MM.1S (cell line): Measurements from ENCODE around the gene RERE.

Experiments used
- EZH2 ChIP-seq: fragments of 300-600 bp; sonication (generic); optimal IDR thresholded peaks from 2 replicates; pipeline ENCODE3; 2017; ENCODE audit warnings: low read depth, mild to moderate bottlenecking, antibody characterized with exemption, low read length, mixed read lengths
- EZH2phosphoT487 ChIP-seq: fragments of 300-600 bp; sonication (generic); IDR thresholded peaks from 2 replicates; pipeline ENCODE4 v1.6.1; 2018; ENCODE audit warnings: antibody characterized with exemption, low read length
- TF ChIP-seq, protein P1 (sequence below): fragments of 300-600 bp; sonication (generic); IDR thresholded peaks from 2 replicates; pipeline ENCODE4 v1.5.1; 2016; ENCODE audit warnings: antibody characterized with exemption, low read length, mixed read lengths

DNA sequence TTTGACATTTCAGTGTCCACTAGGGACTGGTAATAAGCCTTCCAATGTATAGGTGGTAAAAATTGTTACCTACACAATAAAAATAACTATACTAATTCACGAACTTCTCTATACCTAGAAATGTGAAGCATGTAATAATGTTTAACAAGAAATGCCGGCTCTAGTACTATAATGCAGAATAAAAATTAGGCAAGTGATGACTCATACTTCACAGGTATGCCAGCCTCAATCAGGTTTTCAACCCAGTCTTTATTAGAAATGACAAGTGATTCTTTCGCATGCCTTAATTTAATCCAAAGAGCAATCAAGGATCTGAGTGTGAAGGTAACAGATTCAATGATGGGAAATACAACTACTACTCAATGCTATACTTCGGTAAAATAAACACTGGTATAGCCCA, 134.9 kb downstream of the RERE start:
- TF ChIP-seq, protein P1, sequence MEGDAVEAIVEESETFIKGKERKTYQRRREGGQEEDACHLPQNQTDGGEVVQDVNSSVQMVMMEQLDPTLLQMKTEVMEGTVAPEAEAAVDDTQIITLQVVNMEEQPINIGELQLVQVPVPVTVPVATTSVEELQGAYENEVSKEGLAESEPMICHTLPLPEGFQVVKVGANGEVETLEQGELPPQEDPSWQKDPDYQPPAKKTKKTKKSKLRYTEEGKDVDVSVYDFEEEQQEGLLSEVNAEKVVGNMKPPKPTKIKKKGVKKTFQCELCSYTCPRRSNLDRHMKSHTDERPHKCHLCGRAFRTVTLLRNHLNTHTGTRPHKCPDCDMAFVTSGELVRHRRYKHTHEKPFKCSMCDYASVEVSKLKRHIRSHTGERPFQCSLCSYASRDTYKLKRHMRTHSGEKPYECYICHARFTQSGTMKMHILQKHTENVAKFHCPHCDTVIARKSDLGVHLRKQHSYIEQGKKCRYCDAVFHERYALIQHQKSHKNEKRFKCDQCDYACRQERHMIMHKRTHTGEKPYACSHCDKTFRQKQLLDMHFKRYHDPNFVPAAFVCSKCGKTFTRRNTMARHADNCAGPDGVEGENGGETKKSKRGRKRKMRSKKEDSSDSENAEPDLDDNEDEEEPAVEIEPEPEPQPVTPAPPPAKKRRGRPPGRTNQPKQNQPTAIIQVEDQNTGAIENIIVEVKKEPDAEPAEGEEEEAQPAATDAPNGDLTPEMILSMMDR: no peak
- TF ChIP-seq EZH2 (no peak), EZH2phosphoT487 (no peak)
